ENCODE results near the gene INSIG1. TPM values are rescaled to one million over a fixed set of nuclear protein-coding genes. Genes with fewer than 3 reads are reported as not detected.

The INSIG1 gene
- total RNA-seq, 1 donor from 2014 or later = 18.0 TPM

- intact Hi-C loops (cut with DNase I) = no loop called here
- H3K27me3 ChIP-seq = no peaks in the 10 kb centered on the region
- no peaks in the 10 kb centered on the region for H3K9me3 ChIP-seq
- no peaks in the 10 kb centered on the region for H3K36me3 ChIP-seq
- H3K27ac ChIP-seq = no peak overlapping the region
- no peak for TF ChIP-seq CTCF (IDR thresholded peaks at IDR 0.05)
- no peak for DNase-seq (ENCODE audit: low spot score in 2 of 2)
- H3K4me1 ChIP-seq = no peaks in the 10 kb centered on the region
- no peak overlapping the region for H3K4me3 ChIP-seq
Observed at GRCh38 chr7:155358948-155359712, 61.5 kb downstream of the INSIG1 start.

Other genes starting within 250 kb of the INSIG1 start
- not detected for gene HTR5A, start 227.6 kb upstream of the INSIG1 start, total RNA-seq
- gene EN2, start 160.3 kb downstream of the INSIG1 start, total RNA-seq = not detected
- gene CNPY1, start 248.7 kb downstream of the INSIG1 start, total RNA-seq = not detected

All from ascending aorta (tissue), 2 donors.